ACC112 (cell line): ENCODE measurements around the gene TNFSF18.
"Not testable (repeated sequence)": the region's sequence is repeated elsewhere in the genome, so short reads cannot be mapped to it uniquely, and the experiment has no call there.

Experiments used
- H2AFZ ChIP-seq: fragments of 200-600 bp; sonication (generic); one replicate; pipeline ENCODE4 v1.6.0; 2017; ENCODE audit warnings: antibody characterized with exemption, low read length; ENCODE audit not compliant: unreplicated experiment
- H3K27ac ChIP-seq: fragments of 200-600 bp; sonication (generic); 2 replicates; pipeline ENCODE4 v1.5.1; 2014; ENCODE audit warnings: low read depth, mild to moderate bottlenecking, antibody characterized with exemption, low read length, moderate library complexity
- H3K27me3 ChIP-seq: fragments of 200-600 bp; sonication (generic); 2 replicates; pipeline ENCODE4 v1.6.1; 2014; ENCODE audit warnings: mild to moderate bottlenecking, antibody characterized with exemption, low read length, moderate library complexity, mixed read lengths; ENCODE audit not compliant: insufficient read depth
- H3K36me3 ChIP-seq: fragments of 200-600 bp; sonication (generic); 2 replicates; pipeline ENCODE4 v1.6.1; 2016; ENCODE audit warnings: mild to moderate bottlenecking, antibody characterized with exemption, low read length, moderate library complexity, mixed read lengths; ENCODE audit not compliant: insufficient read depth
- H3K4me1 ChIP-seq: fragments of 200-600 bp; sonication (generic); one replicate; pipeline ENCODE4 v1.6.1; 2016; ENCODE audit warnings: low read length, mixed read lengths; ENCODE audit not compliant: insufficient read depth, unreplicated experiment, control insufficient read depth
- H3K4me3 ChIP-seq: fragments of 200-600 bp; sonication (generic); 2 replicates; pipeline ENCODE4 v1.5.1; 2014; ENCODE audit warnings: mild to moderate bottlenecking, low read depth, low read length
- H3K79me2 ChIP-seq: fragments of 200-600 bp; sonication (generic); one replicate; pipeline ENCODE4 v1.6.0; 2016; ENCODE audit warnings: low read length; ENCODE audit not compliant: control insufficient read depth, unreplicated experiment, insufficient read depth

Gene TNFSF18

GRCh38 chr1:173050865-173051264 lies at the start of gene TNFSF18:
Gene TNFSF18 (minus strand): TSS chr1:173050941. CDS start chr1:173050896, 45 bp downstream.
- H3K4me3 ChIP-seq, result no peak within 1 kb of the TSS
- no peak within 1 kb of the TSS for H3K27ac ChIP-seq
- no peak within 1 kb of the TSS for H2AFZ ChIP-seq
- H3K36me3 ChIP-seq, result no peaks in the 10 kb centered on the region
- no peaks in the 10 kb centered on the region for H3K79me2 ChIP-seq
- no peaks in the 10 kb centered on the region for H3K27me3 ChIP-seq
- H3K4me1 ChIP-seq, result peaks cover 46% of the 10 kb centered on the region

- Histone ChIP-seq H3K27ac (no peak overlapping the region), H3K27me3 (no peaks in the 10 kb centered on the region), H3K4me1 (peaks cover 10% of the 10 kb centered on the region), H3K36me3 (no peaks in the 10 kb centered on the region), H3K4me3 (no peak overlapping the region), H3K79me2 (no peaks in the 10 kb centered on the region), H2AFZ (no peak overlapping the region)
Observed at GRCh38 chr1:173099166-173099565, 48.4 kb upstream of the TNFSF18 start.

GRCh38 chr1:173098117-173098516 lies 47.4 kb upstream of the TNFSF18 start:
- Histone ChIP-seq H3K4me1 (peaks cover 10% of the 10 kb centered on the region), H3K79me2 (no peaks in the 10 kb centered on the region), H3K27ac (no peak overlapping the region), H3K27me3 (no peaks in the 10 kb centered on the region), H3K36me3 (no peaks in the 10 kb centered on the region), H3K4me3 (no peak overlapping the region), H2AFZ (no peak overlapping the region)

GRCh38 chr1:173097001-173097400 lies 46.3 kb upstream of the TNFSF18 start:
- no peak overlapping the region for H3K27ac ChIP-seq
- no peaks in the 10 kb centered on the region for H3K27me3 ChIP-seq
- H3K4me3 ChIP-seq, result no peak overlapping the region
- no peaks in the 10 kb centered on the region for H3K79me2 ChIP-seq
- no peak overlapping the region for H2AFZ ChIP-seq
- peaks cover 10% of the 10 kb centered on the region for H3K4me1 ChIP-seq
- no peaks in the 10 kb centered on the region for H3K36me3 ChIP-seq

GRCh38 chr1:173095632-173096031 lies 44.9 kb upstream of the TNFSF18 start:
- peak overlapping the region; percentile 18 for H2AFZ ChIP-seq
- H3K36me3 ChIP-seq, result no peaks in the 10 kb centered on the region
- H3K4me1 ChIP-seq, result peaks cover 10% of the 10 kb centered on the region
- no peak overlapping the region for H3K4me3 ChIP-seq
- H3K27me3 ChIP-seq, result no peaks in the 10 kb centered on the region
- H3K79me2 ChIP-seq, result no peaks in the 10 kb centered on the region
- H3K27ac ChIP-seq, result peak overlapping the region; percentile 3; the same call in 1 of the 2 replicates

GRCh38 chr1:173094541-173094940 lies 43.8 kb upstream of the TNFSF18 start:
- H3K36me3 ChIP-seq, result no peaks in the 10 kb centered on the region
- H3K27ac ChIP-seq, result no peak overlapping the region
- H3K4me3 ChIP-seq, result no peak overlapping the region
- no peak overlapping the region for H2AFZ ChIP-seq
- H3K27me3 ChIP-seq, result no peaks in the 10 kb centered on the region
- H3K4me1 ChIP-seq, result peaks cover 10% of the 10 kb centered on the region
- H3K79me2 ChIP-seq, result no peaks in the 10 kb centered on the region

GRCh38 chr1:173093691-173094445 lies 43.1 kb upstream of the TNFSF18 start:
- no peaks in the 10 kb centered on the region for H3K36me3 ChIP-seq
- peaks cover 10% of the 10 kb centered on the region for H3K4me1 ChIP-seq
- H3K4me3 ChIP-seq, result no peak overlapping the region
- no peaks in the 10 kb centered on the region for H3K27me3 ChIP-seq
- H2AFZ ChIP-seq, result no peak overlapping the region
- H3K79me2 ChIP-seq, result no peaks in the 10 kb centered on the region
- no peak overlapping the region for H3K27ac ChIP-seq

- H3K27me3 ChIP-seq, result no peaks in the 10 kb centered on the region
- H3K4me1 ChIP-seq, result no peaks in the 10 kb centered on the region
- H3K79me2 ChIP-seq, result no peaks in the 10 kb centered on the region
- no peaks in the 10 kb centered on the region for H3K36me3 ChIP-seq
- no peak overlapping the region for H2AFZ ChIP-seq
- H3K27ac ChIP-seq, result no peak overlapping the region
- no peak overlapping the region for H3K4me3 ChIP-seq
Observed at GRCh38 chr1:173084292-173084691, 33.6 kb upstream of the TNFSF18 start.

- H3K79me2 ChIP-seq, result no peaks in the 10 kb centered on the region
Observed at GRCh38 chr1:173082913-173083312, 32.2 kb upstream of the TNFSF18 start.

GRCh38 chr1:173074217-173074616 lies 23.5 kb upstream of the TNFSF18 start:
- not testable (repeated sequence) for H3K4me3 ChIP-seq, H2AFZ ChIP-seq, H3K79me2 ChIP-seq, H3K27ac ChIP-seq, H3K4me1 ChIP-seq, H3K27me3 ChIP-seq, H3K36me3 ChIP-seq

More at GRCh38 chr1:173082913-173083312, 32.2 kb upstream of the TNFSF18 start:
- Histone ChIP-seq H3K4me1 (no peaks in the 10 kb centered on the region), H2AFZ (no peak overlapping the region), H3K27ac (no peak overlapping the region), H3K4me3 (no peak overlapping the region), H3K27me3 (no peaks in the 10 kb centered on the region), H3K36me3 (no peaks in the 10 kb centered on the region)

- peak overlapping the region; percentile 32 for H2AFZ ChIP-seq
- H3K27me3 ChIP-seq, result no peaks in the 10 kb centered on the region
- H3K4me3 ChIP-seq, result no peak overlapping the region
- no peaks in the 10 kb centered on the region for H3K36me3 ChIP-seq
- no peaks in the 10 kb centered on the region for H3K79me2 ChIP-seq
- H3K4me1 ChIP-seq, result peaks cover 14% of the 10 kb centered on the region
- H3K27ac ChIP-seq, result no peak overlapping the region
Observed at GRCh38 chr1:173064011-173064410, 13.3 kb upstream of the TNFSF18 start.
